ENCODE results near the gene PCSK5. TPM values are rescaled to one million over a fixed set of nuclear protein-coding genes. Genes with fewer than 3 reads are reported as not detected.
"Not testable (repeated sequence)": the region's sequence is repeated elsewhere in the genome, so short reads cannot be mapped to it uniquely, and the experiment has no call there.

The PCSK5 gene
- total and polyA plus RNA-seq, 2 of the 8 experiments (the other 6 are each of a cell fraction or from before 2014, with no cell fraction given), result 5.5 to 10.7 TPM

- H3K4me2 ChIP-seq (ENCODE audit: insufficient read depth in 1 of 2, low read depth in 2 of 2, low read length in 2 of 2); H3K4me3 ChIP-seq (ENCODE audit: extremely low read depth in 1 of 4, insufficient read depth in 2 of 4, low read depth in 3 of 4, low read length in 4 of 4); H3K27ac ChIP-seq (ENCODE audit: low read depth, low read length); H2BK15ac ChIP-seq (ENCODE audit: low read length); H4K91ac ChIP-seq (replicated peaks; ENCODE audit: insufficient read length, low read length); H2BK12ac ChIP-seq (ENCODE audit: low read depth, low read length); H3K9ac ChIP-seq (replicated peaks in 1 of 4; ENCODE audit: extremely low read depth in 1 of 4, low read depth in 3 of 4, low read length in 3 of 4); H2BK20ac ChIP-seq (ENCODE audit: low read length); H3K23me2 ChIP-seq (ENCODE audit: low read depth, low read length); H3K36me3 ChIP-seq (ENCODE audit: control insufficient read depth in 2 of 4, insufficient read depth in 4 of 4, low read length in 3 of 4); H4K20me1 ChIP-seq (replicated peaks in 1 of 2; ENCODE audit: control insufficient read depth in 1 of 2, insufficient read depth in 2 of 2, low read length in 2 of 2); H4K5ac ChIP-seq (ENCODE audit: insufficient read length, low read depth, low read length); H4K8ac ChIP-seq (ENCODE audit: extremely low read depth, insufficient read depth, low read length); H3K79me1 ChIP-seq (ENCODE audit: low read depth, low read length); H2AFZ ChIP-seq (ENCODE audit: low read length); H2BK5ac ChIP-seq (ENCODE audit: low read depth, low read length); FAIRE-seq; H3K14ac ChIP-seq (ENCODE audit: insufficient read length); H3K79me2 ChIP-seq (ENCODE audit: control insufficient read depth in 1 of 2, insufficient read depth in 2 of 2, low read length in 2 of 2); H3K56ac ChIP-seq (replicated peaks; ENCODE audit: insufficient read length, low read depth, low read length); H3K4ac ChIP-seq (replicated peaks; ENCODE audit: insufficient read length, low read depth, low read length); H2BK120ac ChIP-seq (replicated peaks; ENCODE audit: low read depth, low read length); POLR2A ChIA-PET (ENCODE audit: partially characterized antibody); H3K9me3 ChIP-seq (ENCODE audit: insufficient read depth in 2 of 2, low read depth in 1 of 2, low read length in 1 of 2); H3K18ac ChIP-seq (ENCODE audit: extremely low read depth, low read length); DNase-seq (ENCODE audit: low read depth in 1 of 2, low spot score in 2 of 2); H3K27me3 ChIP-seq (replicated peaks in 1 of 4; ENCODE audit: control insufficient read depth in 3 of 4, extremely low read depth in 1 of 4, insufficient read depth in 3 of 4, low read length in 3 of 4); H3K4me1 ChIP-seq (replicated peaks in 1 of 4; ENCODE audit: control insufficient read depth in 3 of 4, insufficient read depth in 4 of 4, low read length in 3 of 4); H2AK5ac ChIP-seq (ENCODE audit: low read depth, low read length); H3K23ac ChIP-seq (ENCODE audit: insufficient read length): not testable (repeated sequence)
- CTCF ChIA-PET (ENCODE audit: partially characterized antibody), result interaction anchor here (0.7 to 6.4 kb wide), 10 partner anchors 8 to 683 kb away, joined by 3 to 45 read pairs (median 3); no protein-coding TSS in a partner anchor
- WGBS, 2 experiments (ENCODE audit: extremely low coverage in 1 of 2, insufficient coverage in 1 of 2, insufficient read length in 1 of 2, insufficient replicate concordance in 2 of 2, low coverage in 1 of 2, low lambda C conversion rate in 2 of 2, missing lambda C conversion rate in 1 of 2), result 90% methylated on average over 2 of the region's 2 CpGs; no CpG with 5 or more reads in 1 of the 2 experiments
Measured at GRCh38 chr9:75868526-75868925, 21.9 kb upstream of the PCSK5 start.
